ENCODE results near the gene PALD1. TPM values are rescaled to one million over a fixed set of nuclear protein-coding genes. Genes with fewer than 3 reads are reported as not detected.
A peak's percentile ranks its signal among the peaks of the same experiment; 100 is the strongest.

The PALD1 gene
- total RNA-seq, 1 donor, result 4.8 TPM

DNA sequence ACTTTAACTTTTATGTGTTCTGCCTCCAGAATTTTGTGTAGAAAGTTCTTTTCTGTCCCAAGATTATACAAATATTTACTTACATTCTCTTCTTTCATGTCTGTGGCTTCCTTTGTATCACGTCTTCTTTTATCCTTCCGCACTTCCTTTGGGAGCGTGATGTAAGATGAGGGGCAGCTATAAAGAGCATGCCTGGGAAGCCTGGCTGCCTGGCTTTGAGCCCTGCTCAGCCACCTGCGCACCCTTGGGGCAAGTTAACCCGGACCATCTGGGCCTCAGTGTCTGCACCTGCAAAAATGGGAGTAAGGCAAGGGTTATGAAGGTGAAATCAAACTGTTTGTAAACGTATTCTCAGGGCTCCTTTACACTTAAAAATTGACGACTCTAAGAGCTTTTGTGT lies 25.2 kb downstream of the PALD1 start:
- no peak for DNase-seq (ENCODE audit: low read depth in 2 of 3, low spot score in 2 of 3)

DNA sequence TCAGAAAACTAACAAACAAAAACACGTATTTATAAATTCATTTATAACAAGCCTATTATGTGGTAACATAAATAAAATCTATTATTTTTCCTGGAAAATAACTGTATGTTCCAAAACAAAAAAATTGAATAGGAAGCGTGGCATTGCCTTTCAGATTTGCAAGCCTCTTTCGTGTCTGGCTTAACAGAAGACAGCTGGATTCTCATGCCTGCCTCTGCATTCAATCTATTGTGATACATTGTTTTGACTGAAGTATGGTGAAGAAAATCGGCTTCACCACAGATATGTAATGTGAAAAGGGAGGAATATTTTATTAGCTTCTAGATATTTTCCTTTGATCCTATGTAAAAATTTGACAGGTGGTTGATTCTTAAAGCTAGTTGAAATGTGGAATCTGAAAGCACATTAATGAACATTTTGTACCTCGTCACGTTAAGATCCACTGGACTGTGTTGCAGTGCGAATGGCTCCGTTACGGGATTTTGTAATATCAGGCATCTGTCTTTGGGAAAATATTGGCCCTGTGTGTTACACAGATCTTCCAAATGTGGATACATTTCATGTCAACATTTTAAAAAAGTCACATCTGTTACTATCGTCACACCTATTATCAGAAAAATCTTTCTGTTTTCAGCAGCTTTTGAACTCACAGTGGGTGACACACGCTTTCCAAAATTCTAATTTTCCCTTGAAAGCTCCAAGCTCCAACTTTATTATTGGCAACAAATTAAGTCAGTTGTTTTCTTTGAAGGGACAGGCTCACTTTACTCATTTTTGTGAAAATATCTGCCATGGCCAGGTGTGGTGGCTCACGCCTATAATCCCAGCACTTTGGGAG lies 26.2 kb downstream of the PALD1 start:
- DNase-seq (ENCODE audit: low read depth in 2 of 3, low spot score in 2 of 3), result no peak

DNA sequence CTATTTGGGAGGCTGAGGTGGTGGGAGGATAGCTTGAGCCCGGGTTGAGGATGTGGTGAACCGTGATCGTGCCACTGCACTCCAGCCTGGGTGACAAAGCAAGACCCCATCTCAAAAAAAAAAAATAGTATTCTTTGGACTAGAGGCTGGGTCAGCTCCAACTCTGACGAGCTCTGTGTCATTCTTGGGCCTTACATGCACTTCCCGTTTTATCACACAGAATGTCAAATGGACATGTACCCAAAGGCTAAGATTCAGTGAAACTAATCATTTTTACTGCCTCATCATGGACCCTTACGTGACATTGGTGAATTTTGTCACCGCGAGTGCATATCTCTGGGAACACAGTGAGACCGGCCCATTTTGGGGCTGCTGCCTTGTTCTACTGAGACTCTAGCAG lies 27.3 kb downstream of the PALD1 start:
- no peak for DNase-seq (ENCODE audit: low read depth in 2 of 3, low spot score in 2 of 3)

DNA sequence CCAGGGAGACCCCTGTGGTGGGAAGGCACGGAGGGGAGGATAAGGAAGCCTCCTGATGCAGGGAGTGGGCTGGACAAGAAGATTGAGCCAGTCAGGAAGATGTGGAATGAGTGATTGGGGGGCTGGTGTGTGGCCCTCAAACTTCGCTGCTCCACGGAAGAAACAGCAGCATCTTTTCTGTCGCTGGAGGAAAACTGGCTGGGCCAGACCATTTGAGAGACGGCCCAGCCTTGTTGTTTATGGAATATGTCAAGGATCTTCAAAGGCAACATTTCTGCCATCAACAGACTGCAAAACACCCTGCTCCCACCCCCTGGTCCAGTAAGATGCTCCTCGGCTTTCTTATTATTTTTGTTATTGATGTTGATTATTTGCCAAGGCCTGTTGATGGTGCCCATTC lies 29.4 kb downstream of the PALD1 start:
- no peak for DNase-seq (ENCODE audit: low read depth in 2 of 3, low spot score in 2 of 3)

DNA sequence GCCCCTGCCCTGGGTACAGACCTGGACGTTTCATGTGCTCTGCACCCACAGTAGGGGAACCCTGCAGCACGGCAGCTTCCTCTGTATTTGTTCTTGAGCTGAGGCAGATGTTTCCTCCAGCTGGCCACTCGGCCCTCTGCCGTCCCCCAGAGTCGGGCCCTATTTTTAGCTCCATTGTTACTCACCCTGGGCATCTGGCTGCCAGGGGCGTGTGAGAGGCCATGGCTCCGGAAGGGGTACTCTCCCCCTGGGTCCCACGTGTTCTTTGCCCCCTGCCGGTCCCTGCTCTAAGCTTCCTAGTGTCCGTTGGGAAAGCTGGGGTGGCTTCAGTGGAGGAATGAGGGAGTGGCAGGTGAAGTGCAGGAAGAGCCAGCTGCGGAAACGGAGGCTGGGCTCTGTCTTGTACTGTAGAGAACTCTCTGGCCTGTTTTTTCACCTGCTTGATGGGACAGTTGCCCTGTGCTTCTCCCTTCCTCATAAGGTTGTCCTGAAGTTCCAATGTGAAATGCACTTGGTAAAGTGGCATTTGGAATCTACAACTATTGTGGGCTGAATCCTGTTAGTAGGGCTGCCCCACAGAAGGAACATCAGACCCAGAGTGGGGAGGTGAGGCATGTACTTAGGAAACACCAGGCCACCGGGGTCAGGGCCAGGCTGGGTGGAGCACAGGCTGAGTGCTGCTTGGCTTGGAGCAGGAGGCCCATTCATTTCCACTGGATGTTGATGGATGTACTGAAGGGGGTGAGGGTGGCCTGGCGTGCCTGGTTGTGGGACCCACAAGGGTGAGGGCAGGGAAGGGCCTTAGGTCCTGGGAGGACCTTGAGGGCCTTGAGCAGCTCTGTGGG lies 30.6 kb downstream of the PALD1 start:
- peak in 2 of 3 donors; percentile 80 to 85 for DNase-seq (ENCODE audit: low read depth in 2 of 3, low spot score in 2 of 3)

DNA sequence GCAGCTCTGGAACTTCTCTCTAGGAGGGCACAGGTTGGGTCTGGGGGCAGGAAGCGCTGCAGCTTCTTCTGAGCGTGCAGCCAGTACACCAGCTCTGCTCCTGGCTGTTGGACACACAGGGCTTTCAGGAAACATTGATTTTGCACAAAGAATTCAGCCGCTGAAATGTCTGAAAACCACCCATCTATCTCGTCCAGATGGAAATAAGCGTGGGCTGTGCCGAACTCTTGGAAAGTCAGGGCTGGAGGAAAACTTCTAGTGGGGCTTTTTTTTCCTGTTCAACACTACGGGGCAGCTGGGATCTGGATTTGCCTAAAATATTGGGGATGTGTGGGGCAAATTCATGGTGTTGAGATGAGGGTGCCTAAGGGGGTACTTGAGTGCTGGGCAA lies 31.2 kb downstream of the PALD1 start:
- no peak for DNase-seq (ENCODE audit: low read depth in 2 of 3, low spot score in 2 of 3)

DNA sequence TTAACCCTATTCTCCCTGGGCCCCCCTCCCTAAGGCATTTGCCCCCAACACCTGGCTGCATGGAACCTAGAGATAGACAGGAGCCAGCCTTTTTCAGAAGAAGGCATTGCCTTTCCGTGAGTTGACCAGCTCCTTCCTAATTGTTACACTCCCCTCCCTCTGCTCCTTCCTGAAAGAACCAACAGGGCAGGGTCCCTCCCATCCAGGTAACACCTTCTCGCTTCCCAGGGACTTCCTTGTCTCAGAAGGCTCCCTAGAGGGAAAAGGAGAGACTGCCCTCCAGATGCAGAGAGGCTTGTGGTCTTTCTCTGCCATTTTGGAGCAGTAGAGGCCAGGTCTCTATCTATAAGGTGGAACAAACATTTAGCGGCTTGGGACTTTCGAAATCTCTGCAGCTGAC lies 31.9 kb downstream of the PALD1 start:
- no peak for DNase-seq (ENCODE audit: low read depth in 2 of 3, low spot score in 2 of 3)

DNA sequence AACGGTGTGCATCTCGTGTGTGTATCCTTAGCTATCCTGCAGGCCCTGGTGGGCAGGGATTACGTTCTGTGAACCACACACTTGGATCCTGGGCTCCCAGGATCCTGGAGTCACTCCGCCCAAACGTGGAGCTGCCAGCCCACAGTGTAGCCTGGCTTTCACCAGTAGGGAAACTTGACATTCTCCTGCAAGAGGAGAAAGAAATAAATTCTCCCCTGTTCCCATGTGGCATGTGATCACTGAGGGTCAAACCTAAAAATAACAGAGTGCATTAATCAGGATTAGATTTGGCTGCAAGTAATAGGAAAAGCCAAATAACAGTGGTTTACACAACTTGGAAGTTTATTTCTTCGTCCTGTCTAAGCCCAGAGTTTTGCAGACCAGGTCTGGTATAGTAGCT lies 32.3 kb downstream of the PALD1 start:
- DNase-seq (ENCODE audit: low read depth in 2 of 3, low spot score in 2 of 3), result no peak

DNA sequence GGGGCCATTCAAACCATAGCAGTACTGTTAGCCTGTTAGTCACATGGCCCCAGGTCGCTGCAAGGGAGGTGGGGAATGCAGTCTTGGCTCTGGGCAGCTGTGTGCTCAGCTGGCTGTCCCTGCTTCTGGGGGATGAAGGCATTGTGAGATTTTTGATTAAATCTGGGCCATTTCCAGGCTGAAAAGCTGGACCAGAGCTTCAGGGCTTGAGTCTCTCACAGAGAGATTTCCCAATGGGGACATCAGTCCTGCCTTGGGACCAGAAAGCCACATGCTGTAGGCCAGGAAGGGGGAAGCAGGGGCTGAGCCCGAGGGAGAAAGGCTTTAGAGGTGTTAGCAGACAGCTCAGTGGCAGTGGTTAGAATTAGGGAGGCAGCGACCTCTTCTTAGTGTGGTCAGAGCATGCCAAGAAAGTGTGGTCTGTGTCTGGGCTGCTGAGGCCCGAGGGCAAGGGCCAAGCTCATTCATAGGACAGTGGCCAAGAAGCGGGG lies 33.6 kb downstream of the PALD1 start:
- no peak for DNase-seq (ENCODE audit: low read depth in 2 of 3, low spot score in 2 of 3)

DNA sequence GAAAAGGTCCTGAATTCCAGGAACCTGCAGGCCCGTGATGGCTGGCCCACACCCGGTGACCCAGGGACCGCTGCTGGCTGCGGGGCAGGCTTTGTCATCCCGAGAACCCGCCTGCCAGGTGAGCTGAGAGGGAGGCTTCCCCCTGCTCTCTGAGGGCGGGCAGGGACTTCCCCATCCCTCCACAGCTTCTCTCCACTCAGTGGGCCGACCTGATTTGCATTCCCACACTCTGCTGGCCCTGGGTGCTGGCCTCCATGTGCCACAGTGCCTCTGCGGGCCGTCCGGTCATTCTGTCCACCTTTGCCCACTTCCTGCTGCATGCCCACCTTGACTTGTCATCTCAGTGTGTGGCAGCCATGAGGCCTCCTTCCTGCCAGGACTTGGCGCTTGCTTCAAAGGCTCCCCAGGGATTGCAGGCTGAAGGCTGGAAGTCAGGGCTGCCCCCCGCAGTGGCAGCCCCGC lies 35.3 kb downstream of the PALD1 start:
- no peak for DNase-seq (ENCODE audit: low read depth in 2 of 3, low spot score in 2 of 3)

DNA sequence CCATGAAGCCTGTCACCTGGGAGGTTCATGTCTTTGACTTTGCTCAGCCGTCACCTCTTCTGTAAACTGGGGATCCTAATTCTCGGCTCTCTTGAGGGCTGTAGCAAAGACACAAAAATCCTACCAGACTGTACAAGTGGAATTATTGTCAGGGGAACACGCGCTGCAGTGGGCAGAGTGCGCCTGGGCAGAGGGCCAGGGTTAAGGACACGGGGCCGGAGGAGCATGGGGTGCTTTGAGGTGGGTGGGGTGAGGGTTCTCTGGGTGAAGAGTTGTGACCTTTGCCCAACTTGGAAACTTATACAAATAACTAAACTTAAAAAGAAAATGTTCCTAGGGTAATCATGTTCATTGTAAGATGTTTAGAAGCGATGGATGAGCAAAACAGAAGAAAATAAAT lies 36.0 kb downstream of the PALD1 start:
- no peak for DNase-seq (ENCODE audit: low read depth in 2 of 3, low spot score in 2 of 3)

DNA sequence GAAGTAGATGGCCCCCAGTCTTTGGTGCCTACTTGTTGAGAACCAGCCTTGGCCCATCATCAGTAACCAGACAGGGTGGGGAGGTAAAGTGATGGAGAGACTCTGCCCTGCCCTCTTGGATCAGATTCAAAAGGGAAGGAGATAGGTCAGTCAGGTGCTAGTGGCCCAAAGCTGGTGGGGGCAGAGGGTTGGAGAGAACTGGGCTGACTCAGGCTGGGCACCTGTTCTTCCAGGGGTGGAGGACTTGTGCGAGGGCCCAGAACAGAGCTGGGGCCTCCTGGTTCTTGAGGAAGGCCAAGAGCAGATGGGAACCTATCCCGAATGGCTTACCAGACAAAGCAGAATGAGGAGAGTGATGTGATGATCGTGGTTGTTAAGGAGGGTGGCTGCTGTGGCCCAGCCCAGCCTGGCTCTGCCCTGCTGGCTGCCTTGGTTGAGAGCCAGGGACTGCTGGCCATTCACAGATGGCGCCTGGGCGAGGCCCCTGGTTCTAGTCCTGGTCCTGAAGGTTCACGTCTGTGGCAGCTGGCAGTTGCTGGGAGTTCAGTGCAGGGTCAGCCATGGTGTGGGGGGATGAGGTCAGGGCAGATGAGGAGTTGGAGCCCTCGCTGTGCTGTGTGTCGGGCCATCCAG lies 36.6 kb downstream of the PALD1 start:
- DNase-seq (ENCODE audit: low read depth in 2 of 3, low spot score in 2 of 3), result no peak

DNA sequence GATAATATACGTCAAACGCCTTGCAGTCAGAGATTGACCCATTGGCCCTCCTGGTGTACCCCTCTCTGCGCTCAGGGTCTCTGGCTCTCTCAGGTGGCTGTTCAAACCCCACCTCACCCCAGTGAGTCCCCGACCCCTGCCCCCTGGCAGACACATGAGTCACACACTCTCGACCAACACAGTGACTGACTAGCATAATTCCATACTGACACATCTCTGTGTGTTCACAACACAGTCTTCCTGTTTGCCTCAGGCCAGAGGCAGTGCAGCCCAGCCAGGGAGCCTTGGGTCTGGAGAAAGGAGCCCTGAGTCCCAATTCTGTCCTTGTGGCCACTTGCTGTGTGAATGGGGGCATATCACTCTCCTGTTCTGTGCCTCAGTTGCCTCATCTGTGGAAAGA lies 40.1 kb downstream of the PALD1 start:
- DNase-seq (ENCODE audit: low read depth in 2 of 3, low spot score in 2 of 3), result no peak

DNA sequence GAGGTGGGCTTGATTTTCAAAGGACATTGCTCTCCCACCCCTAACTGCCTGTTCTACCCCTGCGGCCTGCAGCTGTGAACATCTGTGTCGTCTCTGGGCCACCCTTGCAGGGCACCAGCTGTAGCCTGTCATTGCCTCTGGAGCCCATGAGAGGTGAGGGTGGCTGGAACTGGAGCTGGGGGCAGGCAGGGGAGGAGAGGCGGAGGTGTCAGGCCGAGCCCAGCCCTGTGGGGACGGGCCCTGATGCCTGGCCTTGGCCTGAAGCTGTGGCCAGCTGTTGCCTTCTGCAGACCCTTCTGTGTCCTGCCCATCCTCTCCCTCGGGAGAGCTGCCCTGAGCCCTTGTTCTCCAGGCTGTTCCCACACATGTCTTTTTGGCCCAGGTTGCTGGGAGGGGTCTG lies 44.5 kb downstream of the PALD1 start:
- no peak for DNase-seq (ENCODE audit: low read depth in 2 of 3, low spot score in 2 of 3)

DNA sequence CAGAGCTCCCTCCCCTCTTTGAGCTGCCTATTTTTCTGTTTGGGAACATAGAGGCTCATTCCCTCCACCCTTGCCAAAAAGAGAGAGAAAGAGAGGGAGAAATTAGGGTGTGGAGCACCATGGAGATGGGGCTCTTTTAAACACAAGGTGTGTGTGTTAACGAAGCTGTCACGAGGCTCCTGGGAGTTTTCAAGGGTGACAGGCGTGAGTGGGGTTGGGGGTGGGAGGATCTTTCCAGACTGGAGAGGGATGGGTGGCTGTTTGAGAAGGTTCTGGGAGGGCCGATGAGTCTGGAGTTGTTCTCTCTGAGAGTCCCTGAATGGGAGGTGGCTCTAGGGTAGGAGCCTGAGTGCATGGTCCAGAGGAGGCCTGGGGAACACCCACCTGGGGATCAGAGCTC lies 45.0 kb downstream of the PALD1 start:
- no peak for DNase-seq (ENCODE audit: low read depth in 2 of 3, low spot score in 2 of 3)

DNA sequence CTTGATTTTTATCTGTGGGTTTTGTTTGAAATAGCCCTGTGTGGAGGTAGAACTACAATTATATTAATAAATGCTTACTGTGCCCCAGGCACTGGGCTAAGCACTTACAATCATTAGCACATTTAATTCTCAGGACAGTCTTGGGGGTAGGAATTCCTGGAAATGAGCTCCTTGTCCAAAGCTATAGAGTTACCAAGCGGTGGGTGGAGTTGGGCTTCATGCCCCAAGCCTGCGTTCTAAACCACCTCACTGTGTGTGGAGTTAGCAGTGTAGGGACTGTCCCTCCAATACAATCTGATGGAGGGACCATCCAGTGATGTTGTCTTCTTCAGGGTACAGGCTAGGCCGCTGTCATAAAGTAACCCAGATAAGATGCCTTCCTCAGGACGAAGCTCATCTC lies 49.7 kb downstream of the PALD1 start:
- no peak for DNase-seq (ENCODE audit: low read depth in 2 of 3, low spot score in 2 of 3)

DNA sequence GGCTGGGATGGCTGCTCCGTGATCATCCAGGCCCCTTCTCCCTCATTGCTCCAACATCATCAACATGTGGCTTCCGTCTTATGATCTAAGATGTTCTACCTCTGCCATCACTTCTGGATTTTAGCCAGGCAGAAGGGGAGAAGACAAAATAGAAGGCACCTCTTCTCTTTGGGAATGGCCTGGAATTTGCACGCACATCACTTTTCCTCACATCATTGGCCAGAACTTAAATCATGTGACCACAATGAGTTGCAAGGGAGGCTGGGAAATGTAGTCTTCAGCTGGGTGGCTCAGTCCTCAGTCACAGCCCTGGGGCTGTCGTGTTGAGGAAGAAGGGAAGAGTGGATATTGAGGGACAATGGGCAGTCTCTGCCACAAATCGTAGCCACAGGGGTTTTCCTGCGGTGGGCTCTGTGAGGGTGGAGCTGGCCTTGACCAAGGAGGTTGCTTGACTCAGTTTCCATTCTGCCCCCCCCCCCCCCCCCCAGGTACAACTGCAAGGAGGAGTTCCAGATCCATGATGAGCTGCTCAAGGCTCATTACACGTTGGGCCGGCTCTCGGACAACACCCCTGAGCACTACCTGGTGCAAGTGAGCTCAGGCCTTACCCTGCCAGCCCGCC lies 50.3 kb downstream of the PALD1 start:
- DNase-seq (ENCODE audit: low read depth in 2 of 3, low spot score in 2 of 3), result peak in 2 of 3 donors; percentile 24 to 41

DNA sequence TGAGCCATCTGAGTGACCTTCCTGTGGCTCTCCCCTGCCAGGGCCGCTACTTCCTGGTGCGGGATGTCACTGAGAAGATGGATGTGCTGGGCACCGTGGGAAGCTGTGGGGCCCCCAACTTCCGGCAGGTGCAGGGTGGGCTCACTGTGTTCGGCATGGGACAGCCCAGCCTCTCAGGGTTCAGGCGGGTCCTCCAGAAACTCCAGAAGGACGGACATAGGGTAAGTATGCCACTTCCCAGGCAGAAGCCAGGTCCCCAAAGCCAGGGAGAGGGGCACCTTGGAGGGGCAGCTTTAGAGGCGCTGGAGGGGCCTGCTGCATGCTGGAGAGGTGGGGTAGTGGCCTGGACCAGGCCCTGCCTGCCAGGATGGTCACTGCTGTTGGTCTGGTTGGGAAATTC lies 51.3 kb downstream of the PALD1 start:
- DNase-seq (ENCODE audit: low read depth in 2 of 3, low spot score in 2 of 3), result no peak

DNA sequence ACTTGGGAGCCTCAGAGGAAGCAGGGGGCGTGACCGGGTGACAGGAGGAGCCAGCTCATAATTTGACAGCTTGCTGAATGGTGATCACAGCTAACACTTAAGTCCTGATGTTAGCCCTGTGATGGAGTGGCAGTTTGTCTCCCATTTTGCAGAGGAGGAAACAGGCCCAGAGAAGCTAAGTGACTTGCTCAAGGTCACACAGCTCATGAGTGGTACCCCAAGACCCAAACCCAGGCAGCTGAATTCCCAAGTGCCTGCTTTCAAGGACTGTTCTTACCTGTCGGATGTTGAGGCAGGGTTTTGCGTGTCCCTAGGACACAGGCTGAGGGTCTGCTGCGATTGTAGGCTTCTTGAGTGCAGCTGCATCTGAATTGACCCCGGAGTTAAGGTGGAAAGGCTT lies 51.7 kb downstream of the PALD1 start:
- no peak for DNase-seq (ENCODE audit: low read depth in 2 of 3, low spot score in 2 of 3)

DNA sequence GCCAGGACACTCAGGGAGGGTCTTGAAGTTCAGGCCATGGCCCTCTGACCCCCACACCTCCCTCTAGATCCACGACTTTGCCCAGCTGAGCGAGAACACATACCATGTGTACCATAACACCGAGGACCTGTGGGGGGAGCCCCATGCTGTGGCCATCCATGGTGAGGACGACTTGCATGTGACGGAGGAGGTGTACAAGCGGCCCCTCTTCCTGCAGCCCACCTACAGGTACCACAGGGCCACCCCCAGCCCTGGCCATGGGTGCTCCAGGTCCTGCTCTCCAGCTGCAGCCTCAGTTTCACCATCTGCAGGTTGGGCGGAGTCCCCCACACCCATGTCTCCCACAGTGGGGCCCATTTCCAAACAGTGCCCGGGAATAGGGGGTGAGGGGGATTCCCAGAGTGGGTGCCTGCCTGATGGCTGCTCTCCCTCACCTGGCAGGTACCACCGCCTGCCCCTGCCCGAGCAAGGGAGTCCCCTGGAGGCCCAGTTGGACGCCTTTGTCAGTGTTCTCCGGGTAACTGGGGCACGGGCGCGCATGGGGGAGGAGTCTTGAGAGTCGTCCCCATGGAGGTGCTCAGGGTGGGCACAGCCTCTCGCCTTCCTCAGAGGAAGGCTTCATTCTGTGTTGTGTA lies 54.1 kb downstream of the PALD1 start:
- no peak for DNase-seq (ENCODE audit: low read depth in 2 of 3, low spot score in 2 of 3)

Measured in hematopoietic multipotent progenitor cell (in vitro differentiated cells).